Astrocyte of the cerebellum (primary cell): ENCODE data around the gene HOXD10.

Experiments used
- DNase-seq: peaks from one replicate; pipeline ENCODE4 v3.0.0-alpha.2; 2011; ENCODE audit warnings: low read depth
- H3K4me3 ChIP-seq: 2 replicates; pipeline ENCODE4 v1.5.1; 2011; ENCODE audit warnings: mild to moderate bottlenecking, low read depth, low read length, moderate library complexity
- CTCF ChIP-seq: IDR thresholded peaks from 2 replicates; pipeline ENCODE4 v1.5.1; 2012; ENCODE audit warnings: low read length, low read depth, moderate library complexity, mild to moderate bottlenecking; ENCODE audit errors: missing control alignments
- in situ Hi-C: cut with HindIII; loops from 2 replicates; pipeline ENCODE4 v1.10.0; 2017; ENCODE audit warnings: low sequenced_read_pairs

HOXD10 gene

GRCh38 chr2:176117162-176117822, 714 bp downstream of the HOXD10 start:
- in situ Hi-C loops = loop anchor here (25.0 kb wide), 1 partner anchor 1020 kb away; no protein-coding TSS in a partner anchor
- no peak for DNase-seq
- H3K4me3 ChIP-seq = no peak overlapping the region
- no peak for TF ChIP-seq CTCF

DNA sequence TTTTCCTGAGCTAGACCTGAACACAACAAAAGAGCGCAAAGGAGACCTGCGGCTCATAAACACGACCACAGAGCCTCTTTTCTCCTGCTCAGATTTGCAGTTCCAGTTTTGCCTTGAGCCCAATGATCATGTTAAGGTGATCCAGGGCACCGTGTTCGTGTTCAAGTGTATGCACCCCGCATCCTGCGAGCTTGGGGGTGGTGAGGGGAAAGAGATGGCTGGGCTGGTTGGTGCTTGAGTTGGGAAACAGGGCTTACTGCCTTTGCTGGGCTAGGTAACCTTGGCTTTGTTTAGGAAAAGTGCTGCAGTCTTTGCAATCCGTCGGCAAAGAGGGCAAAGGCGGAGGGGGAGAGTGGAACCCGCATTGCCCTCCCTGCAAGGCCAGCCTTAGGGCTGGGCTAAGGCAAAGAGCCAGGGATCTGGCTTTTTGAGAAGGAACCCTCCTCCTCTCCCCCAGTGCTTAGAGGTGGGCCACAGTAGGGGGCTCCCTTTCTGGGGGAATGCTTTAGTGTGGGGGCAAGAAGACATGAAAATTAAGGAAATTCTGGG, 1.3 kb downstream of the HOXD10 start:
- in situ Hi-C loops = loop anchor here (25.0 kb wide), 1 partner anchor 1019 kb away; no protein-coding TSS in a partner anchor
- no peak for TF ChIP-seq CTCF
- no peak for DNase-seq
- no peak overlapping the region for H3K4me3 ChIP-seq

- no peak overlapping the region for H3K4me3 ChIP-seq
- in situ Hi-C loops = loop anchor here (25.0 kb wide), 1 partner anchor 1019 kb away; no protein-coding TSS in a partner anchor
- TF ChIP-seq CTCF = no peak
- no peak for DNase-seq
Observed at GRCh38 chr2:176118601-176119339, 2.2 kb downstream of the HOXD10 start.

GRCh38 chr2:176120364-176121189, 4.0 kb downstream of the HOXD10 start:
- in situ Hi-C loops = loop anchor here (25.0 kb wide), 1 partner anchor 1017 kb away; no protein-coding TSS in a partner anchor
- H3K4me3 ChIP-seq = no peak overlapping the region
- TF ChIP-seq CTCF = no peak
- DNase-seq = no peak

GRCh38 chr2:176121190-176122051, 4.8 kb downstream of the HOXD10 start:
- no peak overlapping the region for H3K4me3 ChIP-seq
- DNase-seq = no peak
- in situ Hi-C loops = loop anchor here (25.0 kb wide), 1 partner anchor 1016 kb away; no protein-coding TSS in a partner anchor
- TF ChIP-seq CTCF = no peak
